NCI-H2196 (cell line): Measurements from ENCODE around the gene CREB3L2.
"Not testable (repeated sequence)": the region's sequence is repeated elsewhere in the genome, so short reads cannot be mapped to it uniquely, and the experiment has no call there.

ENCODE experiments used
- DNase-seq: peaks from one replicate; lab custom pipeline; 2025; ENCODE audit not compliant: unreplicated experiment; lab: John Stamatoyannopoulos, UW

CREB3L2 gene

DNA sequence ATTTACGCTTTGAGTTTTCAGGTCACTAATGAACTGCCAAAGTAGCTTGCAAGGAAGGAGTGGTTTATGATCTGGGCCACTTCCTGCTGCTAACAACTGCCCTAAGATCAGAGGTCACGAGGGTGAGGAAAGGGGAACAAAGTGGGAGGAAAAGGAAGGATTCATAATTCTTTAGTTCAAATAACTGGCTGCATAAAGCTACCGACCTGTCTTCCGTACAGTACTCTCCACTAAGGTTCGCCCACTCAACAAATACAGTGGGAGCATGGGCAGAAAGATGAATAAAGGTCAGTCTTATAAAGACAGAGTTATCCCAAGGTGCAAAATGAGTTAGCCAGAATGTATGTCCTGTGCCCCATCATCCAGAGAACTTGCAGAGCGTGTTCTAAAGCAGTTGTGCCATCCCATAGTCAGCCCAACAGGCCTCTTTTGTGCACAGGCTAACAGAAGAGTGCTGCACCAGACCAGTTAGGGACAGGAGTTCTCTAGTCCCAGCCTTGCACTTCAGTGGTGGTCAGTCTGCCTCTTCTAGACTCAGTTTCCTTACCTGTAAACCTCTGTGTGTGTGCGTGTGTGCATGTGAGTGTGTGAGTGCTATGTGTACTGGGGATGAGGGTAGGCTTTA lies 65.9 kb downstream of the CREB3L2 start:
- DNase-seq, result no peak

DNA sequence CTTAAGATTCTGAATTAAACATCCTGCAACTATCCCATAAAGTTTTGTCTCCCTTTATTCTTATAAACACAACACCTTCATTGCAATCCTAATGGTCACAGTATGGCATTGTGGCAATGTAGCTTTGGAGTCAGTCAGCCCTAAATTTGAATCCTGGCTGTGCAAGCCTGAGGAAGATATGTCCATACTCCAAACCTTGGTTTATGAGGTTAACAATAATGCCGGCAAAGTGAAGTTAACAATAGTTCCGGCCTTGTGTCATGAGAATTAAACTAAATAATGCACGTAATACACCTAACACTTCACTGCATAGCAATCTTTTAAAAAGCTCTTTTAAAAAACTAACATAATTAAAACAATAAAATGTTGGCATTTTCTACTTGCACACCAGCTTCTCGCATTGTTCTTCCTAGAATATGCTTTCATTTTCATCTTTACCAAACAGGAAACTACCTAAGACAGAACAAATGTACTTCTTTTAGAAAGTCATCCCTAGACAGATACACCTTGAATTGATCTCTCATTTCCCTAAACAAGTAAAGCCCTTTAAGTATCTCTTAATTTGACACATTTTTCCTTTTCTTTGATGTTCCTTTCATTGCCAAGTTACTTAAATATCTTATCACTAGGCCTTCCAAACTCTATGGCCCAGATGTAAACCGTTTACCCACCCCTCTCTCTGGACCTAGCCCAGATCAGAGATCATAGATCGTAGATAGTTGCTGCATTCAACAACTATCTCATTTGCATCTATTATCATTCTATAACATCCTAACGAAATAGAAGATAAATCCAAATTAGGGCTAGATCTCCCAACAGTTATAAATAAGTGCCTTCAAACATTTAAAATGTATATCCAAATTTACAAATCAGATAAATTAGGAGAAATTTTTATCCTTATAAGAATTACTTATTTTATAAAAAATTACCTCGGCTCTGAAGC lies 66.7 kb downstream of the CREB3L2 start:
- DNase-seq, result no peak

DNA sequence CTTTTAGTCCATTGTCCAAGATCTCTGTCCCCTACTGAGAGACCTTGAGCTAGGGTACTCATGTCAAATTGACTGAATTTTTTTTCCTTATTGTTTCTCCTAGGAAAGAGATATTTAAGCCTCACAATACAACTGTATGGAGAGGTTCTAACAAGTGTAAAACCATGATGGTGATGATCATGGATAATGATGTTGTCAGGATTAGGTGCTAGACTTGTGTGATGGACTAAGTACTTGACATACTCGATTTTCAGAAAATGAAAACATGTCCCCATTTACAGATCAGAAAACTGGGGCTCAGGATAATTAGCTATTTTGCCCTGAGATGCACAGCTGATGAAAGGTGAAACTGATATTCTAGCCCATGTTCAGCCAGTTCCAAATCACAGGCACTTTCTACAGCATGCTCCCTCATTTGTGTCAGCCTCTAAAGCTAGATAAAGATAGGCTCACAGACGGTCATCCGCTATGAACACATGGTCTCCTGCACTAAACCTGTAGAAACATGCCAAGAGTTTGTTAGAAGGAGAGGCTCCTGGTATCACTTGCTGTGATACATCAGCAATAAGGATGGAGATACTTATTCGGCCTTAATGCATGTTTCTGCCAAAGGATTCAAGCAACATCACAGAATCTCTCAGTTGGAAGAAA lies 67.6 kb downstream of the CREB3L2 start:
- DNase-seq, result no peak

DNA sequence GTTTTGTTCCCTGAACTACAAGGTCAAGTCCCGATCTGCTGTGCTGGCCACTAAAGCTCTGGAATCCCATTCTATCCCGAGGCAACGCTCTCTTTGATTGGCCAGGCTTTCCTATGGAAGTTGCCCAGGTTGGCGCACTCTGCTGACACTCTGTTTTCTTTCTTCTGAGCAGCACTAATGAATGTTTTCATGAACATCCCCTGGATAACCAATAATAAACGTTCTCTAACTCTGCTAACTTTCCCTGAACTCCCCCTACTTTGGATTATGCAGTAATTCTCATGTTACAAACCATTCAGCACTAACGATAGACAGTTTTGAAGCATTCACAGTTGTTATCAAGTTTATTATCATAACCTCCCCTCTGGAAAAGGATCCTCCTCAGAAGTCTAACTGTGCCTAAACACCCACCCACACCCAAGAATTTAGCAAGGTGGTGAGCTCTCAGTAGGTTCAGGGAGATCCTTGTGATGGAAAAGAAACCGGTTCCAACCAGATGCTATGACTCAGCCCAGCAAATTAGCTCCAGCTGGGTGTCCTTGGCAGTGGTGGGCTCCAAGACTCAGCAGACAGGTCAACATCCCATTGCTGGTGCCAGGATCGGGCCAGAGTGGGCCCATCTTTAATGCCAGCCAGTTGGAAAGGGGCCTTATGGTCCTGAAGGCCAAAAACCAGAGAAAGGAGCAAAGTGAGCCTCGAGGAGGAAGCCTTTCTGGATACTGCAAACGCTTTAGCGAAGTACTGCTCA lies 68.4 kb downstream of the CREB3L2 start:
- no peak for DNase-seq

DNA sequence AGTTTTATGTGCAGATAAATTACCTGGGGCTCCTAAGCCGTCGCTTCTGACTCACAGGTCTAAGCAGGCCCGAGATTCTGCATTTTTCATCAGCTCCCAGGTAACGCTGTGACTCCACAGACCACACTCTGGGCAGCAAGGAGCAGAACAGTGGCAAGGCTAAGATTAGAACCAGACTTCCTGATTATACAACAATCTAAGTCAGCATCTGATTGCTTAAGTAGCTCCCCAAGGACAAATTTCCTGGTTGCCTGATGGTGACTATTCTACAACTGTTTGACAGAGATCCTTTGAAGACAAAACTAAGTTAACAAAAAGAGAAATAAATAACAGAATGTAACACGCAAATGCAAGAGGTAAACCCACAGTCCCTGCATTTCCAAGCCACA lies 69.0 kb downstream of the CREB3L2 start:
- DNase-seq, result no peak

DNA sequence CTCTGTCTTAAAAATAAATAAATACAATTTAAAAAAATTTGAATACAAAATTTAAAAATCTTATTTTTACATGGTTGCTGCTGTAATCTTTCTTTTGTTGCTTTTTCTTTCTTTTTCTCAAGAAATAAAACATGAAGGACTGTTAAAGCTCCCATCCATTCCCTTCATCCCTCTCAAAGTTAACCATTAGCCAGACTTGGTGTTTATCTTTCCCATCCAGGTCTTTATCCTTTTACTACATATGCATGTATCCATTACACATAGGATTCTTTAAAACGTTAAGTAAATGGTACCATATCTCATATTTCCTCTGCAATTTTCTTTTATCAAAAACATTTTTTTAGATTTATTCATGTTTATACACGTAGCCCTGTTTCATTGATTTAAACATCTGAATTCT lies 70.1 kb downstream of the CREB3L2 start:
- DNase-seq, result no peak

DNA sequence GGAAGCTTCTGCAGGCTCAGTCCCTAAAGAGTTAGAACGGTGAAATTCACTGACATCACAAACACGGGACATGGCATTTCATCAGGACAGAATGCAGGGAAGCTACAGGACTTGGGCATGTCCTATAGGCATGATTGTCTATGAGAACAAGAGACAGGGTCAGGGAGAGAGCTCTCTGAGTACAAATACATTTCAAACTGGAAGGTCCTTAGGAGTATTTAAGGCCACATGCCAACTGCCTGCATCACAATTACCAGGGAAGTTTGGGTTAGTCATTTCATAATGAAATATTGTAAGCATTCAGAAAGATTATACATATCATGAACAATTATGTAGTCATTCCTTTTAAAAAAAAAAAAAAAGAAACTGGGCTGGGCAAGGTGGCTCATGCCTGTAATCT lies 71.3 kb downstream of the CREB3L2 start:
- DNase-seq, result no peak

DNA sequence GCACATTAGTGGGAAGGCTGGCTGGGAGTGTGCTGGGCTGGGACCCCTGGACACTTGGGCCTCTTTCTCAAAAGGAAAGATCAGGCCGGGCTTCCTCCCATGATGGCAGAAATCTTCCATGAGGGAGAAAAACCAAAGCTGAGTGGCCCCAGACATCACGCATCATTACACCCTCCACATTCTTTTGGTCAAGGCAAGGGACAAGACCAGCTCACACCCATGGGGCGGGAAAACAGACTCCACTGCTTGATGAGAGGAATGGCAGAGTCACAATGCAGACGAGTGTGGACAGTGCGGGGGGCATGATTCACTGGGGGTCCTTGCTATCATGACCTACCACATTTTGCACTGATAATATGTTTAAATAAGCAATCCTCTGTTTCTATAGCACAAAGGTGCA lies 73.3 kb downstream of the CREB3L2 start:
- no peak for DNase-seq

DNA sequence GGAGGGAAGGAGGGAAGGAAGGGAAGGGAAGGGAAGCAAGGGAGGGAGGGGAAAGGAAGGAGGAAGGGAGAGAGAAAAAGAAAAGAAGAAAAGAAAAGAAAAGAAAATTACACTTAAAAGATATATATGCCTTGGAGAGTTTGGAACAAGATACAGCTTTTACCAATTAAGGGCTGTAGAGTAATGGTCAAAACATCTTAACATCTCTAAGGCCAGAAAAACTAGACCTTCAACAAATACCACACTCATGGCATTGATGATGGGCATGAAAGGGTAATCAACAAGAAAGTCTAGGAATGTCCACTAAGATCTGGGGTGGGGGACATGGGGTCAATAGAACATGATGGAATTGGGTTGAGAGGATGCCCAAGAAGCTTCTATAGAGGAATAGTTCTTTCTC lies 74.5 kb downstream of the CREB3L2 start:
- DNase-seq, result no peak

DNA sequence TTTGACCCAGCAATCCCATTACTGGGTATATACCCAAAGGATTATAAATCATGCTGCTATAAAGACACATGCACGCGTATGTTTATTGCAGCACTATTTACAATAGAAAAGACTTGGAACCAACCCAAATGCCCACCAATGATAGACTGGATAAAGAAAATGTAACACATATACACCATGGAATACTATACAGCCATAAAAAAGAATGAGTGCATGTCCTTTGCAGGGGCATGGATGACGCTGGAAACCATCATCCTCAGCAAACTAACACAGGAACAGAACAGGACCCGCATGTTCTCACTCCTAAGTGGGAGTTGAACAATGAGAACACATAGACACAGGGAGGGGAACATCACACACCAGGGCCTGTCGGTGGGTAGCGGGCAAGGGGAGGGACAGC lies 75.7 kb downstream of the CREB3L2 start:
- not testable (repeated sequence) for DNase-seq

DNA sequence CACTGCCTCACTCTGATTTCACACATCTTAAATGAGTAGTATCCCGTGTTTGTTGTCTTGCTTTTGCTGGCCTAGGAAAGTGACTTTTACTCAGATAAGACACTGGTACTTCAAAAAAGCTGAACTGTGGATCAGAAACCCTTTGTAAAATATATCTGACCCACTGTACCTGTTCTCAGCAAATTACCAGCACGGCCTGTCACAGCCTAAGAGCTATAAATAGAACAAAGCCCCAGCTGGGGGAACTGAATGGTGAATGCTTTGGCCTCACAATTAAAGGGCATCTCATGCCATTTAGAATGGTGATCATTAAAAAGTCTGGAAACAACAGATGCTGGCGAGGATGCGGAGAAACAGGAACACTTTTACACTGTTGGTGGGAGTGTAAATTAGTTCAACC lies 76.1 kb downstream of the CREB3L2 start:
- DNase-seq, result no peak

DNA sequence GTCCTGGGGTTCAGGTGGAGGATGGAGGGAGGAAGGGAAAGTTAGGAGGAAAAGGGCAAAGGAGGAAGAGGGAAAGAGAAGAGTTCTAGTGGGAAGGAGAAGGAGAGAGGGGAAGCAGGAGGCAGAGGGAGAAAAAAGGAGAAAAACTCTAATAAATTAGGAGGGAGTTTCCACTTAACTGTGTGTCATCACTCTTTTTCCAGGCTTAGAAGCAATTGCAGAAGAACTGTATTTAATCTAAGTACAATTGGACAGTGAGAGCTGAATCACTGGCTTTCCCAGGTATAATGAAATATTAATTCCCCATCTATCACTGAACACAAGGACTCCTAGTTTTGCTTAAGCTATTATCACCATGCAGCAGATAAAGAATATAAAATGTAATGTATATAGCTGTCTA lies 76.8 kb downstream of the CREB3L2 start:
- no peak for DNase-seq

DNA sequence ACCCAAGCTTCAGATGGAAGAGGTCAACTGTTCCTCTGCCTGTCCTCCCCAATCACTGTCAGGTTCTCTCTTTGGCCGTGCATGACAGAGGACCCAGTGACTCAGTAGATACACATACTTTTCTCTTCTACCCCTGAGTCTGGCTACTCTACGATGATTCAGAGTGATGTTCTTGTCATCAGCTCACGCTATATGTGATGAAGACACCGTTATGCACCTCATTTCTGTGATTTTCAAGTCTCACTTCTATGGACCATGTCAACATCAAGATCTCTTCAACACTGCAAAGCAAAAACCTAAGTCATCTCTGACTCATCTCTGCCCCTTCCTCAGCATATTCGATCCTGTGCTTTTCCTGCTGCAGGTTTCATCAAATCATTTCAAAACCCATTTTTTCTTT lies 78.5 kb downstream of the CREB3L2 start:
- no peak for DNase-seq

DNA sequence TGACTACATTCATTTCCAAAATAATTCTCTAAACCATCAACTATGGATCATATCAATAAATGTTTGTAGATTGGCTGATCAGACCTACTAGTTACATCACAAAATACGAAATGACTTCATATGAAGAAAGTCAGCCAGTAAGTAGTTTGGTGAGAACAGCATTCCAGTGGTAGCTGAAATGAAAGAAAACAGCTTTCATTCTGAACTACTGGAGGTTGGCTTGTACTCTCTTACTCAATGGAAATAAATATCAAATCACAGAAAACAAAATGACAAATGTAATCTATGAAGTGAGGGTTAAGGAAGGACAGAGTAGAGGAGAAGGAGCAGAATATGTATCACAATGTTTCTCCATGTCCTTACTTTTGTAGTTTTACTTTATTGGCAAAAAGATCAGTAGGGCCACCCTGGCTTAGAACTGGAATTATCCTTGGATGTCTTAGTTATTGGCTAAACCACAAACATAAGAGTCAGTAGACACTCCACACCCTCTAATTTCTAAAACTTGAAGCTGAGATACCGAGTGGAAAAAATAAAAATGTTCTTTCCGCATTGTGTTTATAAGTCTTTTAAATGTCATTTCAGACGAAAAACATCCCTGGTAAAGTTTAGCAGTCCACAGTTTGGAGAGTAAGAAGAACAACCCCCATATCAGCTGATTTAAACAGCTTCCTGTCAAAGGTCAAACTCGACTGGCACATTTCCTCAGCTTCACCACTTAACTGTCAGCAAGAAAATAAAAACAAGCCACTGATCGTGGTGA lies 81.1 kb downstream of the CREB3L2 start:
- no peak for DNase-seq

DNA sequence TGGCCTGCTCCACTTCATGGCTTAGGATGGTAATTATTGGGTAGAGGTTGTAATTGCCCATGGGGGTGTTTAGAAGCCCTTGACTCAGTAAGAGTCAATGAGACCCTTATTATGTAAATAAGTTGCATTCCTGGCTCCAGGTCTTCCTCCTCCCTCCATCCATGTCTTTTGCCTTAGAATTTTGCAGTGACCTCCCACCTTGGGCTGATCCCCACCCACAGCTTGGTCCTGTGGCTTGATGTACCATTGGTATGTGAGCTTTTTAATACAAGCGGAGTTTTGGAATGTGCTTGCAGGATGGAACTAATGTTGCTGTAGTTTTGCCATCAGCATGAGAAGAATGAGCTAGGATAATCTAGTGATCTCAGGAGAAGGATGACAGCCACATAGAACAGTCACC lies 81.9 kb downstream of the CREB3L2 start:
- DNase-seq, result no peak

DNA sequence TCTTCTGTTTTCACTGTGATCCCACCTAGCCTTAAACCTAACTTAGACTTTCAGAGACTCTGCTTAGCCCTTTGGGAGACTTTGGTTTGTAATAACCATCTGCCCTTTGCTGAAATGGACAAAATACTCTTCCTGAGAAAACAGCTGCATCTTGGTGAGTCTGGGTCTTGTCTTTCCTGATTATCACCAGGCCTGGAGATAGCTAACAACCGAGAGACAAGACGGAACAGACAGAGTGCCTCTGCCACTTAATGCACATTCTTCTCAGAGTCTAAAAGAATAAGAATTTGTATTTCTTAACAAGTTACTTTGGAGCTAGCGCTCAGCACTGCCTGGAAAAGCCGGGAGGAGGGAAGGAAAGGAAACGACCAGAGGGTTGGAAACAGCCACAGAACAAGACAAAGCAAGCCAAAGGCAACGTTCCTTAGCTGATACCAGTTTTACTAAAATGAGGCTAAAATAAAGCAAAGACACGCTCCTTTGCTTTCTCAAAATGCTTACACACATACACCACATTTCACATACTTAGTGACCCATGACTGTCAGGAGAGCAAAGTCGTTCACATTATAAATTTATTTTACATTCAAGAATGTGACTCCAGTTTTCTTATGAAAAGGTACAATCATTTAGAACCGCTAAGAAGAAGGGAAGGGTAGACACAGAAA lies 84.8 kb downstream of the CREB3L2 start:
- DNase-seq, result no peak

DNA sequence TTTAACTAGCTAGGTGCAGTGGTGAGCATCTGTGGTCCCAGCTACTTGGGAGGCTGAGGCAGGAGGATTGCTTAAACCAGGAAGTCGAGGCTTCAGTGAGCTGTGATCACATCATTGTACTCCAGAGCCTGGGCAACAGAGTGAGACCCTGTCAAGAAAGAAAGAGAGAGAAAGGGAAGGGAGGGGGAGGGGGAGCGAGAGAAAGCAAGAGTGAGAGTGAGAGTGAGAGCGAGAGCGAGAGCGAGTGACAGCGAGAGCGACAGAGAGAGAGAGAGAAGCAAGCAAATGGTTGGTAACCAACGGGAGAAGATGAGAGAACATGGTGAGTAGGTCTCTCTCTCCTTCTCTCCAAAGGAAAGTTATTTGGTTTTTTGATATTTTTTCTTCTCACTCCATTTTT lies 85.3 kb downstream of the CREB3L2 start:
- DNase-seq, result no peak

DNA sequence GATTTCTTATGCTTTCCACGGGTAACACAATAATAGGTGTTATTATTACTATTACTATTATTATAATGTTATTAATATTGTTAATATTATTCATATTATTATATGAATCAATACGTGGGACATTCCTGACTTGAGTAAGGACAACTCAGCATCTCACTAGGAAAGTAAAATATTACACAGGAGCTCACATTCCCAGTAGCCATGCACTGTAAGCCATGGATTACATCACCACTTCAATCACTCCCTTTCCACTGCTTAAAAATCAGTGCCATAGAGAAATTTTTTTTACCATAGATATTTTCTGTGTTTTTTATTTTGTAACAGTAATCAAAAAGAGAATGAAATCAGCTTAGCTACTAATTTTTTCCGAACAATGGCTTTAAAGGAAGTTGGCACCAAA lies 86.6 kb downstream of the CREB3L2 start:
- DNase-seq, result no peak

DNA sequence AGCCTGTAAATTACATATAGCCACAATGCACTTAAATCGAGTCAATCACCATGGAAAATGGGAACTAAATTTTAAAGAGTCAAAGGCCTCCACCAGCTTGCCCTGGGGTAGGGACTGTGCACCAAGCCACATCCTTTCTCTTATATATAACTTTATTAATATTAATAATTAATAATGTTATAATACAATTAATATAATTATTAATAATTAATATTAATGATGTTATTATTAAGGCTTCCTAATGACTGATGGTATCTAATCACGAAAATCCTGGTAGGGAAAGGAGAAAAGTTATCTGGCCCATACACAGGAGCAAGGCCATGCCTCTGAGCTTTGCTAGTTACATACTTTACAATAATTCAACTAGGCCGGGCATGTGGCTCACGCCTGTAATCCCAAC lies 87.9 kb downstream of the CREB3L2 start:
- no peak for DNase-seq

DNA sequence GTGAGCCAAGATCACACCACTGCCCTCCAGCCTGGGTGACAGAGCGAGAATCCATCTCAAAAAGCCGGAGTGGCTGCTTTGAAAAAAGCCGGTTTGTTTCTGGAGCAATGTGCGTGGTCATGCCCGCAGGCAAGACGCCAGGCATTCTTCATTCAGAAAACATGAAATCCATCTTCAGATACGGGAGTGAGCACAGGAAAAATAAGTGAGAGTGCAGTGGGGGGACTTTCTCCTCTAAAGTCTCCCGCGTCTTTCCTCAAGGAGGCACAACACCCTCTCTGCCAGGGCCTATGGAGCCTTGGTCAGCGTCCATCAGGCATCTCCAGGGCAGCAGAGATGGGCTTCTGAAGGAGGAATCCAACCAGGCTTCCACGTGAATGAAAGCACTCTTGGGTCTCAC lies 92.8 kb downstream of the CREB3L2 start:
- DNase-seq, result no peak
